HCT116 (cell line): ENCODE measurements around the gene TNFSF13. TPM values are rescaled to one million over a fixed set of nuclear protein-coding genes. Genes with fewer than 3 reads are reported as not detected.
A peak's percentile ranks its signal among the peaks of the same experiment; 100 is the strongest.

Source experiments
- ATAC-seq: fragments of 200-7000 bp; cut with Tn5 transposase; 2 replicates; pipeline ENCODE4 v1.9.1; 2020; ENCODE audit warnings: mild to moderate bottlenecking, moderate library complexity
- Bru-seq: library from RNA; stranded (reverse); fragments of 400-500 nt; gene quantifications from one replicate; lab custom pipeline; 2021; lab: Mats Ljungman, UMichigan
- BruChase-seq, 2 experiments: library from RNA; stranded (reverse); fragments of 400-500 nt; gene quantifications; one replicate each; lab custom pipeline; 2021; lab: Mats Ljungman, UMichigan
- BruUV-seq: library from RNA; stranded (reverse); fragments of 400-500 nt; replicated peaks from 2 replicates; lab custom pipeline; 2021; lab: Mats Ljungman, UMichigan
- CTCF ChIA-PET: fragments of 300-600 bp; sonication (Branson Sonifier 250); formaldehyde crosslinking; loops from one replicate; lab custom pipeline; 2021; ENCODE audit warnings: antibody characterized with exemption; lab: Charles Lee
- POLR2A ChIA-PET: fragments of 300-600, 350-600 bp; sonication (Branson Sonifier 250); formaldehyde crosslinking; loops from one replicate; lab custom pipeline; 2021; ENCODE audit warnings: antibody characterized with exemption; lab: Charles Lee
- RAD21 ChIA-PET, 2 experiments: fragments of 300-600 bp; sonication (Branson Sonifier 250); formaldehyde crosslinking; loops; one replicate each; lab custom pipeline; 2023; ENCODE audit warnings: low total read pairs in 2 of 2; ENCODE audit not compliant: uncharacterized antibody in 2 of 2, unreplicated experiment in 2 of 2, low non-redundant PET in 1 of 2; lab: Charles Lee
- DNase-seq: peaks from one replicate; pipeline ENCODE4 v3.0.0-alpha.2; 2010; ENCODE audit warnings: low read depth, low spot score
- H2AFZ ChIP-seq: fragments of 200-600 bp; shearing (Covaris generic), sonication (generic); 2 replicates; pipeline ENCODE4 v1.6.1; 2017; ENCODE audit warnings: low read depth, mixed run types, mixed read lengths, antibody characterized with exemption, low read length; ENCODE audit not compliant: poor library complexity, severe bottlenecking
- H3K27ac ChIP-seq: 2 replicates; pipeline ENCODE4 v1.5.1; 2012; ENCODE audit warnings: low read depth, low read length
- H3K27me3 ChIP-seq: fragments of 200-600 bp; sonication (generic); 2 replicates; pipeline ENCODE4 v1.6.1; 2016; ENCODE audit warnings: mixed run types, low read length, mixed read lengths; ENCODE audit not compliant: insufficient read depth
- H3K36me3 ChIP-seq, 2 experiments: fragments of 200-500 bp in 1 of 2; fragments of 200-600 bp in 1 of 2; sonication (Bioruptor generic) in 1 of 2; sonication (generic) in 1 of 2; 2 replicates each; pipeline versions ENCODE4 v1.5.1 to v1.6.1; 2014 to 2016; ENCODE audit warnings: low read length in 2 of 2, inconsistent platforms in 1 of 2, mixed read lengths in 1 of 2, mixed run types in 1 of 2; ENCODE audit not compliant: insufficient read depth in 2 of 2, control insufficient read depth in 1 of 2
- H3K4me1 ChIP-seq, 2 experiments: fragments of 200-600 bp in 1 of 2; sonication (generic) in 1 of 2; 2 replicates each; pipeline versions ENCODE4 v1.5.1 to v1.6.1; 2012 to 2017; ENCODE audit warnings: low read length in 2 of 2, inconsistent platforms in 1 of 2, mild to moderate bottlenecking in 1 of 2, mixed read lengths in 1 of 2, mixed run types in 1 of 2, moderate library complexity in 1 of 2; ENCODE audit not compliant: insufficient read depth in 2 of 2, control insufficient read depth in 1 of 2
- H3K4me2 ChIP-seq: fragments of 200-600 bp; sonication (generic); 2 replicates; pipeline ENCODE4 v1.6.1; 2017; ENCODE audit warnings: mixed run types, low read length, mixed read lengths
- H3K4me3 ChIP-seq, 2 experiments: fragments of 200-600 bp in 1 of 2; sonication (generic) in 1 of 2; replicated peaks in 1 of 2; 2 replicates each; pipeline ENCODE4 v1.5.1; 2011 to 2016; ENCODE audit warnings: low read length in 2 of 2, control low read depth in 1 of 2, low read depth in 1 of 2, mild to moderate bottlenecking in 1 of 2, mixed read lengths in 1 of 2, mixed run types in 1 of 2
- H3K79me2 ChIP-seq: fragments of 200-600 bp; sonication (generic); 2 replicates; pipeline ENCODE4 v1.6.1; 2017; ENCODE audit warnings: mild to moderate bottlenecking, mixed run types, low read length, moderate library complexity, mixed read lengths; ENCODE audit not compliant: insufficient read depth
- H3K9ac ChIP-seq: fragments of 200-600 bp; sonication (generic); 2 replicates; pipeline ENCODE4 v1.6.1; 2016; ENCODE audit warnings: low read length, mixed read lengths
- H3K9me2 ChIP-seq: fragments of 200-600 bp; sonication (generic), shearing (Covaris generic); 2 replicates; pipeline ENCODE4 v1.6.1; 2017; ENCODE audit warnings: mixed run types, mild to moderate bottlenecking, moderate library complexity; ENCODE audit not compliant: insufficient read depth
- H3K9me3 ChIP-seq, 2 experiments: fragments of 200-500 bp in 1 of 2; fragments of 200-600 bp in 1 of 2; sonication (Bioruptor generic) in 1 of 2; sonication (generic) in 1 of 2; 2 replicates each; pipeline ENCODE4 v1.6.1; 2014 to 2017; ENCODE audit warnings: low read length in 2 of 2, mixed read lengths in 2 of 2, inconsistent platforms in 1 of 2, low read depth in 1 of 2, mild to moderate bottlenecking in 1 of 2, mixed run types in 1 of 2, moderate library complexity in 1 of 2; ENCODE audit not compliant: control insufficient read depth in 1 of 2, insufficient read depth in 1 of 2
- H4K20me1 ChIP-seq: fragments of 200-600 bp; sonication (generic), shearing (Covaris generic); 2 replicates; pipeline ENCODE4 v1.6.1; 2017; ENCODE audit warnings: mixed run types, mild to moderate bottlenecking, moderate library complexity; ENCODE audit not compliant: insufficient read depth
- CEBPB ChIP-seq: IDR thresholded peaks from 2 replicates; pipeline ENCODE4 v1.6.1; 2012; ENCODE audit warnings: low read depth
- EGR1 ChIP-seq: IDR thresholded peaks from 2 replicates; pipeline ENCODE4 v1.6.1; 2012; ENCODE audit warnings: low read depth
- ELF1 ChIP-seq: IDR thresholded peaks from 2 replicates; pipeline ENCODE4 v1.6.1; 2012; ENCODE audit warnings: low read depth, borderline replicate concordance
- EZH2 ChIP-seq: fragments of 200-600 bp; sonication (generic); IDR thresholded peaks from 2 replicates; pipeline ENCODE4 v1.6.1; 2017; ENCODE audit warnings: antibody characterized with exemption, mixed run types
- EZH2phosphoT487 ChIP-seq: fragments of 200-600 bp; IDR thresholded peaks from 2 replicates; pipeline ENCODE4 v1.6.1; 2018; ENCODE audit warnings: antibody characterized with exemption, borderline replicate concordance
- FOSL1 ChIP-seq: IDR thresholded peaks from 2 replicates; pipeline ENCODE4 v1.6.1; 2012; ENCODE audit warnings: low read depth
- JUND ChIP-seq: IDR thresholded peaks from 2 replicates; pipeline ENCODE4 v1.6.1; 2012
- POLR2A ChIP-seq: IDR thresholded peaks from 2 replicates; pipeline ENCODE4 v1.7.0; 2011; ENCODE audit warnings: borderline replicate concordance; ENCODE audit not compliant: insufficient read depth, insufficient read length; ENCODE audit errors: extremely low read depth
- SIN3A ChIP-seq: IDR thresholded peaks from 2 replicates; pipeline ENCODE4 v1.6.1; 2012; ENCODE audit warnings: low read depth
- SRF ChIP-seq: IDR thresholded peaks from 2 replicates; pipeline ENCODE4 v1.6.1; 2012; ENCODE audit warnings: low read depth
- TCF7L2 ChIP-seq: IDR thresholded peaks from 2 replicates; pipeline ENCODE4 v1.7.0; 2011; ENCODE audit warnings: borderline replicate concordance, inconsistent platforms; ENCODE audit not compliant: insufficient read depth, insufficient read length; ENCODE audit errors: extremely low read depth
- ZFX ChIP-seq: fragments of 450-650 bp; IDR thresholded peaks from 2 replicates; pipeline ENCODE4 v1.6.1; 2017
- ZNF274 ChIP-seq: fragments of 200-500 bp; sonication (Bioruptor generic); IDR thresholded peaks from 2 replicates; pipeline ENCODE4 v1.6.1; 2014; ENCODE audit warnings: mild to moderate bottlenecking, low read depth, low read length, inconsistent platforms
- intact Hi-C: fragments of 100-400 bp; cut with micrococcal nuclease; formaldehyde crosslinking; loops from 2 replicates; pipeline ENCODE4 v1.10.0; 2022
- long read RNA-seq: library from polyadenylated mRNA; unstranded; transcript quantifications from one replicate; pipeline ENCODE4 v2.0.0, GENCODE V29; 2021; ENCODE audit not compliant: unreplicated experiment
- polyA plus RNA-seq: library from polyadenylated mRNA; unstranded; fragments of >200 nt; gene quantifications from 2 replicates; pipeline ENCODE4 v1.2.1, GENCODE V29; 2012; ENCODE audit warnings: missing spikeins
- total RNA-seq: library from RNA; stranded (reverse); gene quantifications from one replicate; pipeline ENCODE4 v1.2.1, GENCODE V29; 2021; ENCODE audit not compliant: unreplicated experiment
- TF ChIP-seq, protein P1 (sequence below), 3 experiments: fragments of 200-600 bp in 1 of 3; sonication (generic) in 1 of 3; IDR thresholded peaks in 2 of 3; conservative IDR thresholded peaks in 1 of 3; 2 replicates each; pipeline ENCODE4 v1.5.1; 2012 to 2017; ENCODE audit warnings: low read depth in 2 of 3, low read length in 2 of 3, antibody characterized with exemption in 1 of 3, borderline replicate concordance in 1 of 3, control low read depth in 1 of 3, mild to moderate bottlenecking in 1 of 3, mixed read lengths in 1 of 3, mixed run types in 1 of 3, moderate library complexity in 1 of 3; ENCODE audit not compliant: insufficient read depth in 1 of 3
- TF ChIP-seq, protein P2 (sequence below): IDR thresholded peaks from 2 replicates; pipeline ENCODE4 v1.6.1; 2012; ENCODE audit warnings: low read depth
- TF ChIP-seq, protein P3 (sequence below): IDR thresholded peaks from 2 replicates; pipeline ENCODE4 v1.6.1; 2012
- TF ChIP-seq, protein P4 (sequence below): IDR thresholded peaks from 2 replicates; pipeline ENCODE4 v1.6.1; 2011; ENCODE audit warnings: mild to moderate bottlenecking, low read length, moderate library complexity; ENCODE audit not compliant: insufficient replicate concordance; ENCODE audit errors: extremely low read depth

TNFSF13 gene, protein sequence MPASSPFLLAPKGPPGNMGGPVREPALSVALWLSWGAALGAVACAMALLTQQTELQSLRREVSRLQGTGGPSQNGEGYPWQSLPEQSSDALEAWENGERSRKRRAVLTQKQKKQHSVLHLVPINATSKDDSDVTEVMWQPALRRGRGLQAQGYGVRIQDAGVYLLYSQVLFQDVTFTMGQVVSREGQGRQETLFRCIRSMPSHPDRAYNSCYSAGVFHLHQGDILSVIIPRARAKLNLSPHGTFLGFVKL
- 0.71 TPM for total RNA-seq
- 1.1 and 1.3 TPM in 2 replicates for polyA plus RNA-seq
- Bru-seq, nascent RNA = percentile 34 among the genes with signal in this experiment
- percentile 44 among the genes with signal in this experiment for BruChase-seq, experiment 1, labeled RNA remaining after a 6-hour chase
- percentile 52 among the genes with signal in this experiment for BruChase-seq, experiment 2, labeled RNA remaining after a 2-hour chase
- long read RNA-seq = 0 reads

DNA sequence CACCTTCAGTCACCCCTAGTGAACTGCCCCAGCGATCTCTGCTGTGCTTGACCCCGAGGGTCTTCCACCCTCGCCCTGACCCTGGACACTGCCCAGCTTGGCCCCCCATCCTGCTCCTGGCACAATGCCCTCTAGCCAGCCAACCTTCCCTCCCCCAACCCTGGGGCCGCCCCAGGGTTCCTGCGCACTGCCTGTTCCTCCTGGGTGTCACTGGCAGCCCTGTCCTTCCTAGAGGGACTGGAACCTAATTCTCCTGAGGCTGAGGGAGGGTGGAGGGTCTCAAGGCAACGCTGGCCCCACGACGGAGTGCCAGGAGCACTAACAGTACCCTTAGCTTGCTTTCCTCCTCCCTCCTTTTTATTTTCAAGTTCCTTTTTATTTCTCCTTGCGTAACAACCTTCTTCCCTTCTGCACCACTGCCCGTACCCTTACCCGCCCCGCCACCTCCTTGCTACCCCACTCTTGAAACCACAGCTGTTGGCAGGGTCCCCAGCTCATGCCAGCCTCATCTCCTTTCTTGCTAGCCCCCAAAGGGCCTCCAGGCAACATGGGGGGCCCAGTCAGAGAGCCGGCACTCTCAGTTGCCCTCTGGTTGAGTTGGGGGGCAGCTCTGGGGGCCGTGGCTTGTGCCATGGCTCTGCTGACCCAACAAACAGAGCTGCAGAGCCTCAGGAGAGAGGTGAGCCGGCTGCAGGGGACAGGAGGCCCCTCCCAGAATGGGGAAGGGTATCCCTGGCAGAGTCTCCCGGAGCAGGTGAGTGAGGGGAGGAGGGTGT, at the start of gene TNFSF13:
TSS of gene TNFSF13 (plus strand) at position 207 of the 776 bp plus-strand sequence. CDS start at position 497, 290 bp downstream.
- no peak for DNase-seq
- ChIA-PET CTCF (no interaction called here), POLR2A (no interaction called here), RAD21 (no interaction called here)
- Histone ChIP-seq H3K27me3 (no peaks in the 10 kb centered on the region), H3K27ac (peak within 1 kb of the TSS; percentile 86), H3K4me1 (peaks cover 27 to 54% of the 10 kb centered on the region in 2 experiments), H4K20me1 (no peaks in the 10 kb centered on the region), H3K4me3 (no peak within 1 kb of the TSS), H3K9ac (peak within 1 kb of the TSS; percentile 98; the same call in 1 of the 2 replicates), H3K9me3 (no peaks in the 10 kb centered on the region), H3K4me2 (peak within 1 kb of the TSS; percentile 95), H3K9me2 (no peaks in the 10 kb centered on the region), H2AFZ (no peak within 1 kb of the TSS), H3K36me3 (peaks cover 2 to 5% of the 10 kb centered on the region in 2 experiments; a peak in 3 of 4 replicates), H3K79me2 (peaks cover 23% of the 10 kb centered on the region)
- intact Hi-C loops = no loop called here
- TF ChIP-seq, protein P1, sequence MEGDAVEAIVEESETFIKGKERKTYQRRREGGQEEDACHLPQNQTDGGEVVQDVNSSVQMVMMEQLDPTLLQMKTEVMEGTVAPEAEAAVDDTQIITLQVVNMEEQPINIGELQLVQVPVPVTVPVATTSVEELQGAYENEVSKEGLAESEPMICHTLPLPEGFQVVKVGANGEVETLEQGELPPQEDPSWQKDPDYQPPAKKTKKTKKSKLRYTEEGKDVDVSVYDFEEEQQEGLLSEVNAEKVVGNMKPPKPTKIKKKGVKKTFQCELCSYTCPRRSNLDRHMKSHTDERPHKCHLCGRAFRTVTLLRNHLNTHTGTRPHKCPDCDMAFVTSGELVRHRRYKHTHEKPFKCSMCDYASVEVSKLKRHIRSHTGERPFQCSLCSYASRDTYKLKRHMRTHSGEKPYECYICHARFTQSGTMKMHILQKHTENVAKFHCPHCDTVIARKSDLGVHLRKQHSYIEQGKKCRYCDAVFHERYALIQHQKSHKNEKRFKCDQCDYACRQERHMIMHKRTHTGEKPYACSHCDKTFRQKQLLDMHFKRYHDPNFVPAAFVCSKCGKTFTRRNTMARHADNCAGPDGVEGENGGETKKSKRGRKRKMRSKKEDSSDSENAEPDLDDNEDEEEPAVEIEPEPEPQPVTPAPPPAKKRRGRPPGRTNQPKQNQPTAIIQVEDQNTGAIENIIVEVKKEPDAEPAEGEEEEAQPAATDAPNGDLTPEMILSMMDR (IDR thresholded peaks at IDR 0.05 in 2 of 3, conservative IDR thresholded peaks at IDR 0.05 in 1 of 3; ENCODE audit: borderline replicate concordance in 1 of 3, insufficient read depth in 1 of 3, low read depth in 2 of 3, low read length in 2 of 3) = no peak
- TF ChIP-seq, protein P2, sequence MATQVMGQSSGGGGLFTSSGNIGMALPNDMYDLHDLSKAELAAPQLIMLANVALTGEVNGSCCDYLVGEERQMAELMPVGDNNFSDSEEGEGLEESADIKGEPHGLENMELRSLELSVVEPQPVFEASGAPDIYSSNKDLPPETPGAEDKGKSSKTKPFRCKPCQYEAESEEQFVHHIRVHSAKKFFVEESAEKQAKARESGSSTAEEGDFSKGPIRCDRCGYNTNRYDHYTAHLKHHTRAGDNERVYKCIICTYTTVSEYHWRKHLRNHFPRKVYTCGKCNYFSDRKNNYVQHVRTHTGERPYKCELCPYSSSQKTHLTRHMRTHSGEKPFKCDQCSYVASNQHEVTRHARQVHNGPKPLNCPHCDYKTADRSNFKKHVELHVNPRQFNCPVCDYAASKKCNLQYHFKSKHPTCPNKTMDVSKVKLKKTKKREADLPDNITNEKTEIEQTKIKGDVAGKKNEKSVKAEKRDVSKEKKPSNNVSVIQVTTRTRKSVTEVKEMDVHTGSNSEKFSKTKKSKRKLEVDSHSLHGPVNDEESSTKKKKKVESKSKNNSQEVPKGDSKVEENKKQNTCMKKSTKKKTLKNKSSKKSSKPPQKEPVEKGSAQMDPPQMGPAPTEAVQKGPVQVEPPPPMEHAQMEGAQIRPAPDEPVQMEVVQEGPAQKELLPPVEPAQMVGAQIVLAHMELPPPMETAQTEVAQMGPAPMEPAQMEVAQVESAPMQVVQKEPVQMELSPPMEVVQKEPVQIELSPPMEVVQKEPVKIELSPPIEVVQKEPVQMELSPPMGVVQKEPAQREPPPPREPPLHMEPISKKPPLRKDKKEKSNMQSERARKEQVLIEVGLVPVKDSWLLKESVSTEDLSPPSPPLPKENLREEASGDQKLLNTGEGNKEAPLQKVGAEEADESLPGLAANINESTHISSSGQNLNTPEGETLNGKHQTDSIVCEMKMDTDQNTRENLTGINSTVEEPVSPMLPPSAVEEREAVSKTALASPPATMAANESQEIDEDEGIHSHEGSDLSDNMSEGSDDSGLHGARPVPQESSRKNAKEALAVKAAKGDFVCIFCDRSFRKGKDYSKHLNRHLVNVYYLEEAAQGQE = no peak
- TF ChIP-seq EZH2 (no peak), CEBPB (no peak), EZH2phosphoT487 (no peak), EGR1 (no peak), FOSL1 (no peak), SRF (no peak), POLR2A (no peak), ELF1 (no peak), JUND (no peak), ZFX (no peak), TCF7L2 (no peak), ZNF274 (no peak), SIN3A (no peak)
- TF ChIP-seq, protein P3, sequence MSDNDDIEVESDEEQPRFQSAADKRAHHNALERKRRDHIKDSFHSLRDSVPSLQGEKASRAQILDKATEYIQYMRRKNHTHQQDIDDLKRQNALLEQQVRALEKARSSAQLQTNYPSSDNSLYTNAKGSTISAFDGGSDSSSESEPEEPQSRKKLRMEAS = no peak
- TF ChIP-seq, protein P4, sequence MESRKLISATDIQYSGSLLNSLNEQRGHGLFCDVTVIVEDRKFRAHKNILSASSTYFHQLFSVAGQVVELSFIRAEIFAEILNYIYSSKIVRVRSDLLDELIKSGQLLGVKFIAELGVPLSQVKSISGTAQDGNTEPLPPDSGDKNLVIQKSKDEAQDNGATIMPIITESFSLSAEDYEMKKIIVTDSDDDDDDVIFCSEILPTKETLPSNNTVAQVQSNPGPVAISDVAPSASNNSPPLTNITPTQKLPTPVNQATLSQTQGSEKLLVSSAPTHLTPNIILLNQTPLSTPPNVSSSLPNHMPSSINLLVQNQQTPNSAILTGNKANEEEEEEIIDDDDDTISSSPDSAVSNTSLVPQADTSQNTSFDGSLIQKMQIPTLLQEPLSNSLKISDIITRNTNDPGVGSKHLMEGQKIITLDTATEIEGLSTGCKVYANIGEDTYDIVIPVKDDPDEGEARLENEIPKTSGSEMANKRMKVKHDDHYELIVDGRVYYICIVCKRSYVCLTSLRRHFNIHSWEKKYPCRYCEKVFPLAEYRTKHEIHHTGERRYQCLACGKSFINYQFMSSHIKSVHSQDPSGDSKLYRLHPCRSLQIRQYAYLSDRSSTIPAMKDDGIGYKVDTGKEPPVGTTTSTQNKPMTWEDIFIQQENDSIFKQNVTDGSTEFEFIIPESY = no peak
- ATAC-seq = no peak
- BruUV-seq = no TSS peak
